Stimulated activated memory B cell treated with anti-CD40 and anti-IgM and Interleukin-4, amounts not matched to agents 10 μg/mL and 1 μg/mL and 100 μg/mL, for 72 hours (primary cell): ENCODE results near the gene RCOR3.
"Not testable (repeated sequence)": the region's sequence is repeated elsewhere in the genome, so short reads cannot be mapped to it uniquely, and the experiment has no call there.

Source experiments
- ATAC-seq: fragments of 150-1000 bp; cut with Tn5 transposase; 2 replicates; pipeline ENCODE4 v1.10.0; 2021
- H3K27ac Mint-ChIP-seq: one replicate; pipeline ENCODE4 v1.8.0; 2022; ENCODE audit warnings: mild to moderate bottlenecking, mixed read lengths
- H3K27me3 Mint-ChIP-seq: one replicate; pipeline ENCODE4 v1.8.0; 2022; ENCODE audit warnings: mixed read lengths
- H3K36me3 Mint-ChIP-seq: one replicate; pipeline ENCODE4 v1.8.0; 2022; ENCODE audit warnings: mixed read lengths
- H3K4me1 Mint-ChIP-seq: one replicate; pipeline ENCODE4 v1.8.0; 2022; ENCODE audit warnings: mixed read lengths
- H3K4me3 Mint-ChIP-seq: one replicate; pipeline ENCODE4 v1.8.0; 2022; ENCODE audit warnings: mild to moderate bottlenecking, moderate library complexity, mixed read lengths
- H3K9me3 Mint-ChIP-seq: one replicate; pipeline ENCODE4 v1.8.0; 2022; ENCODE audit warnings: mixed read lengths

Gene RCOR3

DNA sequence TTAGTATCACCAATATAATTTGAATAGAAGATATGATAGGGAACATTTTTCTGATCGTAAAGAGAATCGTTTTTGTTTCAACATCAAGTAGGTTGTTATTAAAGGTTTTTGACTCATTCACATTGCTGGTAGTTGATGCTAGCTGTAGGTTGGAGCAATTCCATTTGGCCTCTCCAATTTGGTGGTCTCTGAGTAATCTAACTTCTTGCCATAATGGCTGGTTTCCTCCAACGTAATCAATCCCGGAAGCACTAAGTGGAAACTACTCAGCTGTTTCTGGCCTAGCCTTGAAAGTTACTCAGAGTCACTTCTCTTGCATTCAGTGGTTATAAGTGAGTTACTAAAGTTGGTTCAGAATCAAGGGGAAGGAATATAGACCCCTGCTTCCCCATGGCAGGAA, 26.0 kb downstream of the RCOR3 start:
- Mint-ChIP-seq H3K9me3 (no peaks in the 10 kb centered on the region), H3K4me1 (peaks cover 9% of the 10 kb centered on the region), H3K4me3 (no peak overlapping the region), H3K27ac (no peak overlapping the region), H3K36me3 (peaks cover 35% of the 10 kb centered on the region), H3K27me3 (no peaks in the 10 kb centered on the region)
- no peak for ATAC-seq

GRCh38 chr1:211287218-211287617, 28.1 kb downstream of the RCOR3 start:
- H3K4me3 Mint-ChIP-seq = no peak overlapping the region
- no peaks in the 10 kb centered on the region for H3K27me3 Mint-ChIP-seq
- H3K9me3 Mint-ChIP-seq = no peaks in the 10 kb centered on the region
- peaks cover 53% of the 10 kb centered on the region for H3K36me3 Mint-ChIP-seq
- no peak for ATAC-seq
- H3K4me1 Mint-ChIP-seq = peaks cover 9% of the 10 kb centered on the region
- no peak overlapping the region for H3K27ac Mint-ChIP-seq

GRCh38 chr1:211292411-211292810, 33.2 kb downstream of the RCOR3 start:
- Mint-ChIP-seq H3K36me3 (peaks cover 46% of the 10 kb centered on the region), H3K4me3 (no peak overlapping the region), H3K4me1 (peaks cover under 1% of the 10 kb centered on the region), H3K27ac (no peak overlapping the region), H3K9me3 (no peaks in the 10 kb centered on the region), H3K27me3 (no peaks in the 10 kb centered on the region)
- no peak for ATAC-seq

- no peaks in the 10 kb centered on the region for H3K4me1 Mint-ChIP-seq
- H3K9me3 Mint-ChIP-seq = no peaks in the 10 kb centered on the region
- H3K27me3 Mint-ChIP-seq = no peaks in the 10 kb centered on the region
- H3K36me3 Mint-ChIP-seq = peaks cover 59% of the 10 kb centered on the region
- no peak overlapping the region for H3K27ac Mint-ChIP-seq
- H3K4me3 Mint-ChIP-seq = no peak overlapping the region
- no peak for ATAC-seq
Observed at GRCh38 chr1:211296396-211296795, 37.2 kb downstream of the RCOR3 start.

DNA sequence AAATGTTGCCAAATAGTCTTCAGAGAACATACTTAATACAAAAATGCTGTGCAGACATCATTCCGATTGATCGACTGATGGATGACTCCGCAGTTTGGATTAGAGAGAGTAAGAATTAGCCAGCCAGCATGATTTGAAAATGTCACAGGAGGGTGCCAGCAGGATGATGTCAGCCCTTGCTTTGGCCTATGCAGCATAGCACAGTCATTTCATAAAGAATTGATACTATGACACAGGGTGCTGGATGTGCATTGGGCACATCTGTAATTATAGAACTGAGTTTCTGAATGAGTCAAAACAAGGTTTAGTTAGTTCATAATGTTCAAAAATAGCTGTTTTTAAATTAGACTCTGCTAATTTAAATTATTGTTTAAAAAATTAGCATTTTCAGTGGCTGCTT, 45.9 kb downstream of the RCOR3 start:
- Mint-ChIP-seq H3K9me3 (no peaks in the 10 kb centered on the region), H3K4me3 (no peak overlapping the region), H3K4me1 (peaks cover 7% of the 10 kb centered on the region), H3K27me3 (no peaks in the 10 kb centered on the region), H3K36me3 (peaks cover 28% of the 10 kb centered on the region), H3K27ac (no peak overlapping the region)
- peak; percentile 70 for ATAC-seq

- Mint-ChIP-seq H3K27me3 (no peaks in the 10 kb centered on the region), H3K27ac (no peak overlapping the region), H3K4me1 (no peaks in the 10 kb centered on the region), H3K9me3 (no peaks in the 10 kb centered on the region), H3K4me3 (no peak overlapping the region), H3K36me3 (peaks cover 18% of the 10 kb centered on the region)
- ATAC-seq = no peak
Observed at GRCh38 chr1:211309617-211310016, 50.5 kb downstream of the RCOR3 start.

- ATAC-seq = no peak
- H3K27ac Mint-ChIP-seq = no peak overlapping the region
- H3K9me3 Mint-ChIP-seq = no peaks in the 10 kb centered on the region
- peaks cover 18% of the 10 kb centered on the region for H3K36me3 Mint-ChIP-seq
- no peak overlapping the region for H3K4me3 Mint-ChIP-seq
- no peaks in the 10 kb centered on the region for H3K27me3 Mint-ChIP-seq
- H3K4me1 Mint-ChIP-seq = no peaks in the 10 kb centered on the region
Observed at GRCh38 chr1:211313392-211313791, 54.2 kb downstream of the RCOR3 start.

DNA sequence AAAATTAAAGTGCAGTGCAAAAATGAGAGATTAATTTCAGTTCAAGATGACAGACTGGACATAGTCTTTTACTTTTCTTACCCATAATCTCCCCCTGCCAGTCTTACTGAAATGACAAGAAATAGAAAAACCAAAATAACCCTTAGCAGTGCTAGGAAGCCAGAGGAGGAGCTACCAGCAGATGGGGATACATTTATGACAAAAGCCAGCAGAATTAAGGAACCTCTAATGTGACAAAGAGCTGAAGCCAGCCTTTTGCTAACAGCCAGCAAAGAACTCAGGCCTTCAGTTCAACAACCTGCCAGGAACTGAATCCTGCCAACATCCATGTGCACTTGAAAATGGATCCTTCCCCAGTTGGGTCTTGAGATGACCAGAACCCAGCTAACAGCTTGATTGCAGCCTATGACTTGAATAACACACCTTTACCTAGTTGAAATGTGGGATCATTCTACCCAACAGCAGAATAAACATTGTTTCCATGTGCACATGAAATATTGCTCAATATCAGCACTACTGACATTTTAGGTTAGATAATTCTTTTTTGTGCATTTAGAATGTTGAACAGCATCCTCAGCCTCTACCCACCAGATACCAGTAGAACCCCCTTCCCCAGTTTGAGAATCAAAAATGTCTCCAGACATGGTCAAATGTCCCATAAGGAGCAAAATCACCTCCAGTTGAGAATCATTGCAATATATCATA, 59.6 kb downstream of the RCOR3 start:
- Mint-ChIP-seq H3K9me3 (no peaks in the 10 kb centered on the region), H3K4me1 (peaks cover 6% of the 10 kb centered on the region), H3K36me3 (peaks cover under 1% of the 10 kb centered on the region), H3K27me3 (no peaks in the 10 kb centered on the region), H3K4me3 (no peak overlapping the region), H3K27ac (no peak overlapping the region)
- no peak for ATAC-seq

DNA sequence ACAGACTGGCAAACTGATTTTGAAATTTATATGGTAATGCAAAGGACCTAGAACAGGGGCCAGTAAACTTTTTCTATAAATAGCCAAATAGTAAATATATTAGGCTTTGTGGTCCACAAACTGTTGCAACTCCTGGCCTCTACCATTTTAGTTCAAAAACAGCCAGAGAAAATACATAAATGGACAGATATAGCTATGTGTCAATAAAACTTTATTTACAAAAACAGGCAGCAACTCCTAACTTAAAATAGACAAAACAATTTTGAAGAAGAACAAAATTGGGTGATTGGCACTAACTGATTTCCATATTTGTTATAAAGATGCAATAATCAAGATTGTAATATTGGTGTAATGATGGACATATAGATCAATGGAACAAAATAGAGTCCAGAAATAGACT, 60.7 kb downstream of the RCOR3 start:
- H3K9me3 Mint-ChIP-seq = no peaks in the 10 kb centered on the region
- no peak for ATAC-seq
- no peak overlapping the region for H3K4me3 Mint-ChIP-seq
- no peak overlapping the region for H3K27ac Mint-ChIP-seq
- H3K27me3 Mint-ChIP-seq = no peaks in the 10 kb centered on the region
- H3K36me3 Mint-ChIP-seq = no peaks in the 10 kb centered on the region
- H3K4me1 Mint-ChIP-seq = peaks cover 12% of the 10 kb centered on the region

DNA sequence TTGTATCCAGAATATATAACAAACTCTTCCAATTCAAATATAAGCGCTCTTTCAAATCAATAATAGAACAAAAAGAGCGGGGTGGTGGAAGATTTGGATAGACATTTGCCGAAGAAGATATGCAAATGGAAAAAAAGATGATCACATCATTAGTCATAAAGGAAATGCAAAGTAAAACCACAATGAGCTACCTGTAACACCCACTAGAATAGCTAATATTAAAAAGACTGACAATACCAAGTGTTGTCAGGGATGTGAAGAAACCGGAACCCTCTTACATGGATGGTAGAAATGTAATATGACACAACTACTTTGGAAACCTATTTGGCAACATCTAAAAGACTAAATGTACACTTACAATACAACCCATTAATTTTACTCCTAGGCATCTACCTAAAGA, 61.8 kb downstream of the RCOR3 start:
- H3K9me3 Mint-ChIP-seq = no peaks in the 10 kb centered on the region
- no peak overlapping the region for H3K4me3 Mint-ChIP-seq
- no peaks in the 10 kb centered on the region for H3K27me3 Mint-ChIP-seq
- no peak for ATAC-seq
- no peaks in the 10 kb centered on the region for H3K36me3 Mint-ChIP-seq
- H3K27ac Mint-ChIP-seq = no peak overlapping the region
- peaks cover 23% of the 10 kb centered on the region for H3K4me1 Mint-ChIP-seq

GRCh38 chr1:211321646-211322045, 62.5 kb downstream of the RCOR3 start:
- not testable (repeated sequence) for H3K9me3 Mint-ChIP-seq, H3K36me3 Mint-ChIP-seq, H3K27me3 Mint-ChIP-seq, ATAC-seq, H3K4me3 Mint-ChIP-seq
- H3K27ac Mint-ChIP-seq = peak overlapping the region; percentile 27
- peaks cover 27% of the 10 kb centered on the region for H3K4me1 Mint-ChIP-seq

DNA sequence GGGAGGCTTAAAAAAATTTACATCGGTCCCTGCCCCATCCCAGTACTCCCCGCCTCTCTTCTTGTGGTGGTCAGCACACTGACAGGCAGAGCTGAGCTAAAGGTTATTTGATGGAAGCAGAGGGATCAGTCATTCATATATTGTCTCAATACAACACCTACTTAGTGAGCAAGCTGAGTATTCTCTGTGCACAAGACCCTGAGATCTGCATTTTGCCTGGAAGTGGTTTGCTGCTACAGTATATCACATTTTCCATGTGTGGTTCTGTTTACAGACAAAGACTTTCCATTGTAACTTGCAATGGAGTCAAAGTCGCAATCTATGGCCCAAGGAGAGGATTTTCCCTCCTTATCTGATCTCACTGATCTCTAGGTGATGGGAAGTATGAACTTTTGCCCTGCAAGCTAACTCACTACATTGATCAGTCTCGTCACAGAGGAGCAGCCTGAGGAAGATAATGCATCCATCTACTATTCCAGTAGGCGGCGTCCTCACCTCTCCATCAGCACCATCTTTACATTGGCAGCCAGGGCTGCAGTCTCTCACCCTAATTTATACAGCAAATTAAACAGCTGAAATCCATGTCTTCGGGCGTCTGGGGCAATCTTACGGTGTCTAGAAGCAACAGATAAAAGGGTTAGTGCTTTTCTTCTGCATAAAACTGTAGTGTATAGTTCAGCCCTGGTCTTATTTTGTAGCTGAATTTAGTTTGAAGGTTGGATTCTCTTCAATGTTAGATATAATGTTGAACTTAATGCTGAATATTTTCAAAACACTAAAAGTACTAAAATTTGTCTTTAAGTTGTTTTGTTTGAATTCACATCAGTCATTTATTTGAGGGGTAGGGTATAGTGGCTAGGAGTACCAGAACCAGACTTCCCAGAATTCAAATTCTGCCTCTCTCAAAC, 64.2 kb downstream of the RCOR3 start:
- H3K9me3 Mint-ChIP-seq = no peaks in the 10 kb centered on the region
- H3K27me3 Mint-ChIP-seq = no peaks in the 10 kb centered on the region
- H3K4me1 Mint-ChIP-seq = peaks cover 36% of the 10 kb centered on the region
- no peak overlapping the region for H3K4me3 Mint-ChIP-seq
- peak; percentile 80 for ATAC-seq
- H3K27ac Mint-ChIP-seq = no peak overlapping the region
- peaks cover 5% of the 10 kb centered on the region for H3K36me3 Mint-ChIP-seq

- Mint-ChIP-seq H3K27me3 (no peaks in the 10 kb centered on the region), H3K9me3 (no peaks in the 10 kb centered on the region), H3K4me3 (peak overlapping the region; percentile 87), H3K36me3 (peaks cover 8% of the 10 kb centered on the region), H3K27ac (peak overlapping the region; percentile 82), H3K4me1 (peaks cover 54% of the 10 kb centered on the region)
- ATAC-seq = no peak
Observed at GRCh38 chr1:211324992-211325775, 66.0 kb downstream of the RCOR3 start.

DNA sequence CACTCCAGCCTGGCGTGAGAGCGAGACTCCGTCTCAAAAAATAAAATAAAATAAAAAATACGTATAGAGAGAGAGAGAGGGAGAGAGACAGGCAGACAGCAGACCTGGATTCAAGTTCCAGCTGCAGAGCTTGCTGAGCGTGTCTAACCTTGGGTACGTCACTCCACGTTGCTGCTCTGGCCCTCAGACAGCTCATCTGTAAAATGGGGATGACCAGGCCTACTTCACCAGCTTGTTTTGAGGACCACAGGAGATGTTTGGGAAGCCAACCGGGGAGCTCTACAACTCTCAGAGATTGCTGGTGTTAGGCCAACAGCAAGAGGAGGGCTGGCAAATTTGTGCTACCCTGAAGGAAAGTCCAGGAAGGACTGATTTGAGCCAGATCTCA, 67.0 kb downstream of the RCOR3 start:
- Mint-ChIP-seq H3K27me3 (no peaks in the 10 kb centered on the region), H3K4me3 (peak overlapping the region; percentile 87), H3K27ac (peak overlapping the region; percentile 82), H3K9me3 (no peaks in the 10 kb centered on the region), H3K4me1 (peaks cover 64% of the 10 kb centered on the region), H3K36me3 (peaks cover 17% of the 10 kb centered on the region)
- ATAC-seq = no peak
